ENCODE data around the gene KIF5A. TPM values are rescaled to one million over a fixed set of nuclear protein-coding genes. Genes with fewer than 3 reads are reported as not detected.

Gene KIF5A
- total and polyA plus RNA-seq, 3 donors from 2014 or later = 6.8 to 9.1 (median 8.4) TPM

GRCh38 chr12:57623811-57624390, 74.1 kb downstream of the KIF5A start:
- WGBS, 2 donors = 80 to 85% methylated on average over 5 of the region's 5 CpGs
- Histone ChIP-seq H3K4me3 (no peak overlapping the region), H3K27ac (no peak overlapping the region), H3K27me3 (no peaks in the 10 kb centered on the region), H3K36me3 (ENCODE audit: low read depth, missing control alignments) (no peaks in the 10 kb centered on the region), H3K9me3 (no peaks in the 10 kb centered on the region), H3K4me1 (peaks cover 27% of the 10 kb centered on the region)
- TF ChIP-seq CTCF (IDR thresholded peaks at IDR 0.05) (no peak), POLR2A (IDR thresholded peaks at IDR 0.05) (no peak)
- no peak for DNase-seq
- intact Hi-C loops (cut with DNase I; ENCODE audit: low total_unique reads) = loop anchor here (5.0 kb wide), 1 partner anchor 42 kb away; no protein-coding TSS in a partner anchor

- Histone ChIP-seq H3K27me3 (no peaks in the 10 kb centered on the region), H3K36me3 (ENCODE audit: low read depth, missing control alignments) (no peaks in the 10 kb centered on the region), H3K27ac (no peak overlapping the region), H3K9me3 (no peaks in the 10 kb centered on the region), H3K4me3 (no peak overlapping the region), H3K4me1 (peaks cover 25% of the 10 kb centered on the region)
- intact Hi-C loops (cut with DNase I; ENCODE audit: low total_unique reads) = loop anchor here (5.0 kb wide), 1 partner anchor 42 kb away; no protein-coding TSS in a partner anchor
- TF ChIP-seq POLR2A (IDR thresholded peaks at IDR 0.05) (no peak), CTCF (IDR thresholded peaks at IDR 0.05) (no peak)
- 90 to 93% methylated on average over 8 of the region's 8 CpGs for WGBS, 2 donors
- no peak for DNase-seq
Measured at GRCh38 chr12:57624441-57625220, 74.8 kb downstream of the KIF5A start.

GRCh38 chr12:57625261-57626032, 75.6 kb downstream of the KIF5A start:
- no peak for TF ChIP-seq POLR2A (IDR thresholded peaks at IDR 0.05)
- intact Hi-C loops (cut with DNase I; ENCODE audit: low total_unique reads) = no loop called here
- peaks cover 24% of the 10 kb centered on the region for H3K4me1 ChIP-seq
- WGBS, 2 donors = 83% methylated on average over 11 to 12 of the region's 12 CpGs
- H3K36me3 ChIP-seq (ENCODE audit: low read depth, missing control alignments) = no peaks in the 10 kb centered on the region
- no peak overlapping the region for H3K27ac ChIP-seq
- H3K4me3 ChIP-seq = no peak overlapping the region
- H3K9me3 ChIP-seq = no peaks in the 10 kb centered on the region
- H3K27me3 ChIP-seq = no peaks in the 10 kb centered on the region
- no peak for DNase-seq

GRCh38 chr12:57626111-57626920, 76.5 kb downstream of the KIF5A start:
- Histone ChIP-seq H3K27ac (no peak overlapping the region), H3K4me3 (no peak overlapping the region), H3K36me3 (ENCODE audit: low read depth, missing control alignments) (no peaks in the 10 kb centered on the region), H3K9me3 (no peaks in the 10 kb centered on the region), H3K4me1 (peaks cover 18% of the 10 kb centered on the region), H3K27me3 (no peaks in the 10 kb centered on the region)
- intact Hi-C loops (cut with DNase I; ENCODE audit: low total_unique reads) = no loop called here
- TF ChIP-seq CTCF (IDR thresholded peaks at IDR 0.05) = no peak
- no peak for TF ChIP-seq POLR2A (IDR thresholded peaks at IDR 0.05)
- 36 to 78% methylated on average over 2 to 13 of the region's 13 CpGs for WGBS, 2 donors
- no peak for DNase-seq
